Measurements from ENCODE around the gene ZNRD2.

The ZNRD2 gene

GRCh38 chr11:65618763-65619162, 48.5 kb downstream of the ZNRD2 start:
- no peaks in the 10 kb centered on the region for H3K27me3 ChIP-seq (ENCODE audit: low read depth, low read length)
- peaks cover 6 to 18% of the 10 kb centered on the region in 2 donors for H3K4me1 ChIP-seq (ENCODE audit: control insufficient read depth in 1 of 2, insufficient read depth in 2 of 2, low read length in 2 of 2)

GRCh38 chr11:65619281-65619928, 49.1 kb downstream of the ZNRD2 start:
- Histone ChIP-seq H3K27me3 (ENCODE audit: low read depth, low read length) (no peaks in the 10 kb centered on the region), H3K4me3 (ENCODE audit: low read depth in 1 of 2, low read length in 2 of 2) (no peak overlapping the region), H3K9me3 (ENCODE audit: control insufficient read depth in 1 of 2, low read length in 2 of 2) (no peaks in the 10 kb centered on the region), H3K4me1 (ENCODE audit: control insufficient read depth in 1 of 2, insufficient read depth in 2 of 2, low read length in 2 of 2) (peaks cover 6 to 18% of the 10 kb centered on the region in 2 donors), H3K27ac (ENCODE audit: low read length) (no peak overlapping the region), H3K36me3 (ENCODE audit: control insufficient read depth in 1 of 2, insufficient read depth in 2 of 2, low read length in 2 of 2) (peaks cover 14 to 67% of the 10 kb centered on the region in 2 donors)

More at GRCh38 chr11:65618763-65619162, 48.5 kb downstream of the ZNRD2 start:
- Histone ChIP-seq H3K27ac (ENCODE audit: low read length) (no peak overlapping the region), H3K36me3 (ENCODE audit: control insufficient read depth in 1 of 2, insufficient read depth in 2 of 2, low read length in 2 of 2) (peaks cover 13 to 60% of the 10 kb centered on the region in 2 donors), H3K4me3 (ENCODE audit: low read depth in 1 of 2, low read length in 2 of 2) (no peak overlapping the region), H3K9me3 (ENCODE audit: control insufficient read depth in 1 of 2, low read length in 2 of 2) (no peaks in the 10 kb centered on the region)

GRCh38 chr11:65620666-65621065, 50.4 kb downstream of the ZNRD2 start:
- H3K27ac ChIP-seq (ENCODE audit: low read length) = no peak overlapping the region
- H3K4me3 ChIP-seq (ENCODE audit: low read depth in 1 of 2, low read length in 2 of 2) = no peak overlapping the region
- peaks cover 15 to 77% of the 10 kb centered on the region in 2 donors for H3K36me3 ChIP-seq (ENCODE audit: control insufficient read depth in 1 of 2, insufficient read depth in 2 of 2, low read length in 2 of 2)

GRCh38 chr11:65621460-65621859, 51.2 kb downstream of the ZNRD2 start:
- Histone ChIP-seq H3K9me3 (ENCODE audit: control insufficient read depth in 1 of 2, low read length in 2 of 2) (no peaks in the 10 kb centered on the region), H3K36me3 (ENCODE audit: control insufficient read depth in 1 of 2, insufficient read depth in 2 of 2, low read length in 2 of 2) (peaks cover 23 to 84% of the 10 kb centered on the region in 2 donors), H3K4me1 (ENCODE audit: control insufficient read depth in 1 of 2, insufficient read depth in 2 of 2, low read length in 2 of 2) (peaks cover 6 to 19% of the 10 kb centered on the region in 2 donors), H3K27me3 (ENCODE audit: low read depth, low read length) (no peaks in the 10 kb centered on the region), H3K4me3 (ENCODE audit: low read depth in 1 of 2, low read length in 2 of 2) (no peak overlapping the region), H3K27ac (ENCODE audit: low read length) (no peak overlapping the region)

More at GRCh38 chr11:65620666-65621065, 50.4 kb downstream of the ZNRD2 start:
- peaks cover 6 to 18% of the 10 kb centered on the region in 2 donors for H3K4me1 ChIP-seq (ENCODE audit: control insufficient read depth in 1 of 2, insufficient read depth in 2 of 2, low read length in 2 of 2)
- H3K9me3 ChIP-seq (ENCODE audit: control insufficient read depth in 1 of 2, low read length in 2 of 2) = no peaks in the 10 kb centered on the region
- no peaks in the 10 kb centered on the region for H3K27me3 ChIP-seq (ENCODE audit: low read depth, low read length)
